Fibroblast of skin of right quadriceps (primary cell): ENCODE results near the gene SAP130.

Experiments used
- DNase-seq: peaks from one replicate; pipeline ENCODE4 v3.0.0-alpha.2; 2013

SAP130 gene

GRCh38 chr2:128027801-128028667 lies at the start of gene SAP130:
TSS of gene SAP130 (minus strand) at chr2:128028059. CDS start at chr2:128026292, 1,767 bp downstream.
- DNase-seq = peak; percentile 94

DNA sequence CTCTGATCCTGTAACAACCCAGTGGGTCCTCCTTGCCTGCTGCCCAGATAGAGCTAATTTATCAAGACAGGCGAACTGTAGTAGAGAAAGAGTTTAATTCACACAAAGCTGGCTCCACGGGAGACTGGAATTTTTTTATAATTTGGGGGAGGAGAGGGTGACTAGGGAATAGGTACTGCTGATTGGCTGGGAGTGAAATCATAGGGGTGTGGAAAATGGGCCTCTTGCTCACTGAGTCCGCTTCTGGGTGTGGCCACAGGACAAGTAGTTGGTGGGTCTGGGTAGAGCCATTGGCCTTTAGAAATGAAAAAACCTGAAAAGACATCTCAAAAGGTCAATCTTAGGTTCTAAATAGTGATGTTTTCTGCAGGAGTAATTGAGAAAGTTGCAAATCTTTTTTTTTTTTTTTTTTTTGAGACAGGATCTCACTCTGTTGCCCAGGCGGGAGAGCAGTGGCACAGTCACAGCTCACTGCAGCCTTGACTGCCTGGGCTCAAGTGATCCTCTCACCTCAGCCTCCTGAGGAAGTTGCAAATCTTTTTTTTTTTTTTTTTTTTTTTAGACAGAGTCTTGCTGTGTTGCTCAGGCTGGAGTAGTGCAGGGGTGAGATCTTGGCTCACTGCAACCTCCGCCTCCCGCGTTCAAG lies 48.7 kb upstream of the SAP130 start:
- no peak for DNase-seq

- DNase-seq = no peak
Observed at GRCh38 chr2:128073278-128073677, 45.4 kb upstream of the SAP130 start.

GRCh38 chr2:128069769-128070168 lies 41.9 kb upstream of the SAP130 start:
- DNase-seq = no peak

DNA sequence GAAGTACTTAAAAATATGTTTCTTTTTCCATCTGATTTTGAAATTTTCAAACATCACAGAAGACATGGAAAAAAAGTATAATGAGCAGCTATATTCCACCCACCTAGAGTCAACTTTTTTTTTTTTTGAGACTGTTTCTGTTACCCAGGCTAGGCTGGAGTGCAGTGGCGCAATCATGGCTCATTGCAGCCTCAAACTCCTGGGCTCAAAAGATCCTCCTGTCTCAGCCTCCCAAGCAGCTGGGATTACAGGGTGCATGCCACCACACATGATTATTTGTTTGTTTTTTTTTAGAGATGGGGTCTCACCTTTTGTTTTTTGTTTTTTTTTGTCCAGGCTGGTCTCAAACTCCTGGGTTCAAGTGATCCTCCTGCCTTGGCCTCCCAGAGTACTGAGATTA lies 36.5 kb upstream of the SAP130 start:
- no peak for DNase-seq

GRCh38 chr2:128062571-128062970 lies 34.7 kb upstream of the SAP130 start:
- DNase-seq = no peak

- no peak for DNase-seq
Observed at GRCh38 chr2:128058114-128058513, 30.3 kb upstream of the SAP130 start.

GRCh38 chr2:128057334-128057733 lies 29.5 kb upstream of the SAP130 start:
- no peak for DNase-seq

GRCh38 chr2:128054104-128054885 lies 26.4 kb upstream of the SAP130 start:
- no peak for DNase-seq

DNA sequence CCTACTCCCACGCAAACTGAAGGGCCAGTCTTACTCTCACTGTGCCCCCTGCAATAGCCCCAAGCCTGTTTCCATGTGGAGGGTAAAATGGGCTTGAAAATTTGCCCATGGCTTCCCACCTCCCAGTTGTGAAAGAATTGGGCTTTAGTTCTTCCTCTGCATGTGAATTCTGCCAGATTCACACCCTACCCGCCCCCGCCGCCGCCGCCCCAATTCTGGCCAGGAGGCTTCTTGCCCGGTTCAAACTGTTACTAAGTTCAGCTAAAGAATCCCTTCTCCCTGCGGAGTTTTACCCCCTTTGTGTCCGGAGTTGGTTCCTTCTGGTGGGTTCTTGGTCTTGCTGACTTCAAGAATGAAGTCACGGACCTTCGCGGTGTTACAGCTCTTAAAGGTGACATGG lies 25.5 kb upstream of the SAP130 start:
- no peak for DNase-seq

DNA sequence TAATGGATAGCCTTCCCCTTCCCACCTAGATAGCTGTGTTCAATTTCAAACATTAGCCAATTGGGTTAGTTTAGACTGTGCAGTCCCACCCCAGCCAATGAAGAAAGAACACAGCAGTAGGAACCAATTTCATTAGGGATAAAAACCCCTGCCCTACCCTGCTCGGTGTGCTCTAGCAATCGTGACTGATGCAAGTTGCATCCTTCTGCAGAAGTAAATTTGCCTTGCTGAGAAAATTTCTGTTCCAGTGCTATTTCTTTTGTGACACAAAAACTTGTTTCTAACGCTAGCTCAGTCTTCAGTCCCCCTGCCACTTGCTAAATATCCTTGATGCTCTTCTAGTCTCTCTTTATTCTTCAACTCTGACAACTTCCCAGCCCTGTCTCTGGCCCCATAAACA lies 15.2 kb upstream of the SAP130 start:
- no peak for DNase-seq

DNA sequence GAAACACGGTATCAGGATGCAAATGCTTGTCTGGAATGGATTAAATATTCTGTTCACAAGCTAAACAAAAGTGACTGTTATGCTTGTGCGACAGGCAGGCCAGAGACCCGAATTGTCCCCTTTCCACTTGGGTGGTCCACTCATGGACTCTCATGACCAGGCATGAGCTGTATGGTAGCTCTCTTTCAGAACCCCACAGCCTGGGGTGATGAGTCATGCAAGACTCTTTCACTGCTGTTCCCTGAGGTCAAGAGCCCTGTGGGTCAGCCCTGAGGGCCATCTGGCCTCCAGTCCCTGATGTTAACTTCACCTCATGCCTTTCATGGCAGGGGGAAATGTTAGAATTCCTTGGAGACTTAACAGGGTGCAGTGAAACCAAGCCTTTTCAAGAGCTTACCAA lies 13.7 kb upstream of the SAP130 start:
- no peak for DNase-seq

- no peak for DNase-seq
Observed at GRCh38 chr2:128040166-128040771, 12.4 kb upstream of the SAP130 start.

DNA sequence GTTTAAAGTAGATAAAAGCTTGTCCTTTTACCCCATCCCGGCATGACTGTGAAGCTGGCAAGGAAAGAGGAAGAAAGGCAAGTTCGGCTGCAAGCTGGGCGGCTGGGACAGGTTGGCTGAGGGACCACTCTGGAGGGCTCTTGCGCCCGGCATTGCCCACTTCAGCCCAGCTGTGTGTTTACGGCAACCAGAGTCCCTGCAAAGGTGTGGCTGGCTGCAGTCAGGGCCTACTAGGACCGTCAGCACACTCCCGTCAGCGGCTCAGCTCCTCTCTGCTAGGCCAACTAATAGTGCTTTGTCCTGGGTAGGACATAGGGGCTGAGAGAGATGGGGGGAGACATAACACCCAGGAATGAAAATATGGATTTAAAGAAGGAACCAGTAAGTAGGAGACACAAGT lies 11.7 kb upstream of the SAP130 start:
- no peak for DNase-seq

DNA sequence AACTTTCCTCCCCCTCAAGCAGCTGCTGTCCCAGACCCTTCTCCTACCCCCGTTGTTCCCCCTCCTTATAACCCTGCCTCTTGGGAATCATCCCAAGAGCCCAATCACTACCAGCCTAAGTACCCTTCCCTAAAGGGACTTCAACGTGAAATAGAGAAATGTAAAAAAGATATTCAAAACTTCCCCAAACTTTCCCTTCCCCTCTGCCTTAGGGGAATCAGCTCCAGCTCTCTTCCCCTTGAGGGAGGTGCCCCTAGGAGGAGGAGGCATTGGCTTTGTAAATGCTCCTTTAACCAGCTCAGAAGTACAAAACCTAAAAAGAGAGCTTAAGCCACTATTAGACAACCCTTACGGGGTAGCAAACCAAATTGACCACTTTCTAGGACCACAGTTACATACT lies 10.6 kb upstream of the SAP130 start:
- no peak for DNase-seq

- no peak for DNase-seq
Observed at GRCh38 chr2:128037649-128038048, 9.8 kb upstream of the SAP130 start.

DNA sequence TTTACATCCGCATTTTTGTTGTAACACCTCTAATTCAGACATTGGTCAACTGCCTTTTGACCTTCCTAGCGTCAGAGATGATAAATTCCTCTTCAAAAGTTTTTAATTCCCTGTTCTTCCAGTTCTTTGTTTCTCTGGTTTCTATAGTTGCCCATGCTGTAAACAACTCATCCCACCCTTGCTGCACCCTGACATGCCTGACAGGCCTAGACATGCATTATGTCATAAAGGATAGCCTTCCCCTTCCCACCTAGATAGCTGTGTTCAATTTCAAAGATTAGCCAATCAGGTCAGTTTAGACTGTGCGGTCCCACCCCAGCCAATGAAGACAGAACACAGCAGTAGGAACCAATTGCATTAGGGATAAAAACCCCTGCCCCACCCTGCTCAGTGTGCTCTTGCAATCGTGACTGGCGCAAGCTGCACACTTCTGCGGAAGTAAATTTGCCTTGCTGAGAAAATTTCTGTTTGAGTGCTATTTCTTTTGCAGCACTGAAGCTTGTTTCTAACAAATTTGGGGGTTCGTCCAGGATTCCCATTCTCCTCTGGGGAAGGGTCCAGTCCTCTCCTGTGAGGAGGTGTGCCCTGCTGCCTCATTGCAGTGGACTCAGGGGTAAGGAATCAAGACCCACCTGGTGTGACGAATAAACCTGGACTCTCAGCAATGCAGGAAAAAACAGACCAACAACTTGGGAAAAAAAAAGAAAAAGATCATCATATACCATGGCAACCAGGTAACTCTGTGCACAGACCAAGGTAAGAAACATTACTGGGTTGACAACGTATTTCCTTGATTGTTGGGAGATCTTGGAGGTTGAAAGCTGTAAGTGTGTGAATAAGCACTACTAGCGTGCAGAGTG lies 9.1 kb upstream of the SAP130 start:
- no peak for DNase-seq

- no peak for DNase-seq
Observed at GRCh38 chr2:128032092-128032491, 4.2 kb upstream of the SAP130 start.

DNA sequence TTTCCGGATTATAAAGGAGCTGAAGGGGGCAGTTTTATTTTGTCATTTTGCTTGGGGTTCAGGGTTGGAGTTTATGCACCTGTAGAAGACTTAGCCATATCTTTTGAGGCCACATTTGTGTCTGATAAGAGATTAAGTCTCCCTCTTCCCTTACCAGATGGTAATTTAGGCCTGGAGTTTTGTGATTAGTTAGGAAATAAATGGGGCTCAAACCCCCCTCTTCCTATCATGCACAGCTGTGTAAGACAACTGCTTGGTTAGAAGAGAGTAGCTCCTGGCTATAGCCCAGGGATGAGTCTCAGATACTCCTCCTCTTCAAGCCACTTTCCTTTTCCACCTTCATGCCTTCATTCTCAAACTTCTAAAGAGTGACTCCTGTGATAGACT lies 802 bp upstream of the SAP130 start:
- no peak for DNase-seq

- peak; percentile 99 for DNase-seq
Observed at GRCh38 chr2:128027278-128027800, 520 bp downstream of the SAP130 start.

- DNase-seq = no peak
Observed at GRCh38 chr2:128026448-128027277, 1.2 kb downstream of the SAP130 start.
